H1 (cell line): ENCODE results near the gene LIPT2. TPM values are rescaled to one million over a fixed set of nuclear protein-coding genes. Genes with fewer than 3 reads are reported as not detected.

ENCODE experiments used
- CTCF ChIA-PET: fragments of 300-600 bp; sonication (Branson Sonifier 250); formaldehyde crosslinking; loops from one replicate; lab custom pipeline; 2021; ENCODE audit not compliant: partially characterized antibody; lab: Charles Lee
- POLR2A ChIA-PET: fragments of 300-600 bp; sonication (Branson Sonifier 250); formaldehyde crosslinking; loops from one replicate; lab custom pipeline; 2021; ENCODE audit warnings: inconsistent platforms; ENCODE audit not compliant: partially characterized antibody; lab: Charles Lee
- DNase-seq, 2 experiments: peaks; one replicate each; pipeline versions ENCODE4 v3.0.0 to v3.0.0-alpha.2; 2010 to 2022; ENCODE audit warnings: low spot score in 2 of 2, low read depth in 1 of 2, mixed read lengths in 1 of 2
- FAIRE-seq: peaks from 2 replicates; lab custom pipeline; 2011; peaks lifted over from hg19 to GRCh38; lab: Jason Lieb, UNC
- H2AFZ ChIP-seq: 2 replicates; pipeline ENCODE4 v1.8.1; 2012; ENCODE audit warnings: low read length, inconsistent platforms
- H2AK5ac ChIP-seq: 2 replicates; pipeline ENCODE4 v1.6.1; 2013; ENCODE audit warnings: low read depth, low read length
- H2BK120ac ChIP-seq: replicated peaks from 2 replicates; pipeline ENCODE3; 2013; ENCODE audit warnings: low read depth, low read length, inconsistent platforms
- H2BK12ac ChIP-seq: 2 replicates; pipeline ENCODE4 v1.6.1; 2013; ENCODE audit warnings: low read depth, low read length
- H2BK15ac ChIP-seq: 2 replicates; pipeline ENCODE4 v1.6.1; 2013; ENCODE audit warnings: low read length
- H2BK20ac ChIP-seq: 2 replicates; pipeline ENCODE4 v1.6.1; 2013; ENCODE audit warnings: low read length
- H2BK5ac ChIP-seq: 2 replicates; pipeline ENCODE4 v1.6.1; 2013; ENCODE audit warnings: low read depth, low read length
- H3K14ac ChIP-seq: 2 replicates; pipeline ENCODE4 v1.6.1; 2013; ENCODE audit warnings: inconsistent platforms; ENCODE audit not compliant: insufficient read length
- H3K18ac ChIP-seq: 2 replicates; pipeline ENCODE4 v1.6.1; 2013; ENCODE audit warnings: low read length; ENCODE audit errors: extremely low read depth
- H3K23ac ChIP-seq: 2 replicates; pipeline ENCODE4 v1.6.1; 2013; ENCODE audit warnings: inconsistent platforms; ENCODE audit not compliant: insufficient read length
- H3K23me2 ChIP-seq: 2 replicates; pipeline ENCODE4 v1.6.1; 2013; ENCODE audit warnings: low read depth, low read length
- H3K27ac ChIP-seq: 2 replicates; pipeline ENCODE4 v1.6.1; 2011; ENCODE audit warnings: low read depth, low read length, inconsistent platforms
- H3K27me3 ChIP-seq, 4 experiments: replicated peaks in 1 of 4; 1 replicate in 1 of 4; 2 replicates in 3 of 4; pipeline versions ENCODE4 v1.6.1 to v1.8.1; 2011 to 2013; ENCODE audit warnings: low read length in 3 of 4, mild to moderate bottlenecking in 3 of 4, inconsistent platforms in 2 of 4, mixed read lengths in 2 of 4, moderate library complexity in 1 of 4; ENCODE audit not compliant: control insufficient read depth in 3 of 4, insufficient read depth in 3 of 4; ENCODE audit errors: extremely low read depth in 1 of 4
- H3K36me3 ChIP-seq, 4 experiments: 2 replicates each; pipeline versions ENCODE4 v1.6.1 to v1.8.1; 2011 to 2013; ENCODE audit warnings: mild to moderate bottlenecking in 4 of 4, low read length in 3 of 4, moderate library complexity in 2 of 4, control low read depth in 1 of 4, inconsistent platforms in 1 of 4; ENCODE audit not compliant: insufficient read depth in 4 of 4, control insufficient read depth in 2 of 4
- H3K4ac ChIP-seq: replicated peaks from 2 replicates; pipeline ENCODE3; 2013; ENCODE audit warnings: low read length, low read depth, mixed read lengths, inconsistent platforms; ENCODE audit not compliant: insufficient read length
- H3K4me1 ChIP-seq, 4 experiments: replicated peaks in 1 of 4; 1 replicate in 1 of 4; 2 replicates in 3 of 4; pipeline versions ENCODE4 v1.6.1 to v1.8.1; 2011 to 2013; ENCODE audit warnings: low read length in 3 of 4, inconsistent platforms in 2 of 4, mixed read lengths in 1 of 4; ENCODE audit not compliant: insufficient read depth in 4 of 4, control insufficient read depth in 3 of 4
- H3K4me2 ChIP-seq, 2 experiments: 2 replicates each; pipeline versions ENCODE4 v1.6.1 to v1.8.1; 2011 to 2013; ENCODE audit warnings: low read depth in 2 of 2, low read length in 2 of 2, control low read depth in 1 of 2, inconsistent platforms in 1 of 2, mild to moderate bottlenecking in 1 of 2; ENCODE audit not compliant: insufficient read depth in 1 of 2
- H3K4me3 ChIP-seq, 4 experiments: fragments of 200-600, 300-600 bp in 1 of 4; sonication (generic), shearing (Covaris generic), sonication (Bioruptor Twin) in 1 of 4; 2 replicates each; pipeline versions ENCODE4 v1.5.1 to v1.8.1; 2011 to 2016; ENCODE audit warnings: low read length in 4 of 4, low read depth in 3 of 4, control low read depth in 2 of 4, inconsistent platforms in 2 of 4, mild to moderate bottlenecking in 2 of 4, mixed read lengths in 1 of 4, moderate library complexity in 1 of 4; ENCODE audit not compliant: insufficient read depth in 2 of 4; ENCODE audit errors: extremely low read depth in 1 of 4
- H3K56ac ChIP-seq: replicated peaks from 2 replicates; pipeline ENCODE3; 2013; ENCODE audit warnings: low read depth, mild to moderate bottlenecking, mixed read lengths, low read length, inconsistent platforms; ENCODE audit not compliant: insufficient read length
- H3K79me1 ChIP-seq: 2 replicates; pipeline ENCODE4 v1.6.1; 2013; ENCODE audit warnings: low read depth, low read length, control low read depth
- H3K79me2 ChIP-seq, 2 experiments: 2 replicates each; pipeline versions ENCODE4 v1.6.1 to v1.8.1; 2012 to 2013; ENCODE audit warnings: low read length in 2 of 2, mild to moderate bottlenecking in 2 of 2, inconsistent platforms in 1 of 2; ENCODE audit not compliant: insufficient read depth in 2 of 2, control insufficient read depth in 1 of 2
- H3K9ac ChIP-seq, 4 experiments: replicated peaks in 1 of 4; 1 replicate in 1 of 4; 2 replicates in 3 of 4; pipeline versions ENCODE4 v1.6.1 to v1.8.1; 2011 to 2013; ENCODE audit warnings: low read depth in 3 of 4, low read length in 3 of 4, control low read depth in 2 of 4, mild to moderate bottlenecking in 2 of 4, moderate library complexity in 2 of 4, inconsistent platforms in 1 of 4; ENCODE audit errors: extremely low read depth in 1 of 4
- H3K9me3 ChIP-seq, 2 experiments: 2 replicates each; pipeline versions ENCODE4 v1.6.1 to v1.8.1; 2012 to 2013; ENCODE audit warnings: mild to moderate bottlenecking in 2 of 2, moderate library complexity in 2 of 2, control low read depth in 1 of 2, inconsistent platforms in 1 of 2, low read depth in 1 of 2, low read length in 1 of 2, mixed read lengths in 1 of 2; ENCODE audit not compliant: insufficient read depth in 2 of 2
- H4K20me1 ChIP-seq, 2 experiments: replicated peaks in 1 of 2; 2 replicates each; pipeline versions ENCODE3 to v1.8.1; 2011 to 2013; ENCODE audit warnings: inconsistent platforms in 2 of 2, low read length in 2 of 2, mild to moderate bottlenecking in 1 of 2; ENCODE audit not compliant: insufficient read depth in 2 of 2, control insufficient read depth in 1 of 2
- H4K5ac ChIP-seq: 2 replicates; pipeline ENCODE4 v1.6.1; 2013; ENCODE audit warnings: low read length, low read depth, mixed read lengths, inconsistent platforms; ENCODE audit not compliant: insufficient read length
- H4K8ac ChIP-seq: 2 replicates; pipeline ENCODE4 v1.8.0; 2013; ENCODE audit warnings: mild to moderate bottlenecking, moderate library complexity, low read length, inconsistent platforms; ENCODE audit not compliant: insufficient read depth; ENCODE audit errors: extremely low read depth
- H4K91ac ChIP-seq: replicated peaks from 2 replicates; pipeline ENCODE3; 2013; ENCODE audit warnings: low read length, mixed read lengths, inconsistent platforms; ENCODE audit not compliant: insufficient read length
- BRCA1 ChIP-seq: IDR thresholded peaks from 2 replicates; pipeline ENCODE4 v1.6.1; 2012; ENCODE audit warnings: low read depth, low read length, improper control_type of control experiment
- CHD1 ChIP-seq: IDR thresholded peaks from 2 replicates; pipeline ENCODE4 v1.6.1; 2012; ENCODE audit warnings: low read depth, low read length, improper control_type of control experiment
- EP300 ChIP-seq, 2 experiments: IDR thresholded peaks; 1 replicate in 1 of 2; 2 replicates in 1 of 2; pipeline ENCODE4 v1.6.1; 2011 to 2012; ENCODE audit warnings: low read depth in 2 of 2, low read length in 2 of 2, mild to moderate bottlenecking in 2 of 2, borderline replicate concordance in 1 of 2, inconsistent platforms in 1 of 2, moderate library complexity in 1 of 2
- FOSL1 ChIP-seq: IDR thresholded peaks from 2 replicates; pipeline ENCODE4 v1.6.1; 2011; ENCODE audit warnings: mild to moderate bottlenecking, low read depth, low read length, moderate library complexity; ENCODE audit not compliant: insufficient read depth
- PHF8 ChIP-seq: fragments of 200-600 bp; sonication (generic); conservative IDR thresholded peaks from 2 replicates; pipeline ENCODE4 v1.7.1; 2012; ENCODE audit warnings: low read depth, mild to moderate bottlenecking, inconsistent platforms, low read length, moderate library complexity
- POLR2AphosphoS5 ChIP-seq: IDR thresholded peaks from 2 replicates; pipeline ENCODE4 v1.6.1; 2011; ENCODE audit warnings: low read depth, low read length
- RFX5 ChIP-seq: IDR thresholded peaks from 2 replicates; pipeline ENCODE4 v1.6.1; 2011; ENCODE audit warnings: low read depth, low read length, improper control_type of control experiment, borderline replicate concordance
- SIRT6 ChIP-seq: IDR thresholded peaks from one replicate; pipeline ENCODE4 v1.7.1; 2012; ENCODE audit warnings: low read length, inconsistent platforms
- TAF7 ChIP-seq: optimal IDR thresholded peaks from 2 replicates; pipeline ENCODE3; 2011; ENCODE audit warnings: low read depth, mild to moderate bottlenecking, inconsistent platforms, low read length, moderate library complexity, borderline replicate concordance
- YY1 ChIP-seq: IDR thresholded peaks from 2 replicates; pipeline ENCODE4 v1.6.1; 2011; ENCODE audit warnings: low read depth, mild to moderate bottlenecking, low read length
- WGBS, 2 experiments: shearing (Covaris generic) in 1 of 2; methylation state at CpG; one replicate each; pipeline versions ENCODE4 v1.1.6 to v1.1.7; 2013 to 2015; ENCODE audit warnings: low lambda C conversion rate in 2 of 2, mixed read lengths in 2 of 2, inconsistent platforms in 1 of 2, low coverage in 1 of 2, missing lambda C conversion rate in 1 of 2; ENCODE audit not compliant: insufficient replicate concordance in 2 of 2, insufficient coverage in 1 of 2, insufficient read length in 1 of 2; ENCODE audit errors: extremely low coverage in 1 of 2, missing lambda C conversion rate in 1 of 2; 5-methylcytosine and 5-hydroxymethylcytosine counted together
- polyA plus RNA-seq, 7 experiments: library from polyadenylated mRNA; depleted of rRNA in 3 of 7; stranded (reverse) in 5 of 7; unstranded in 2 of 7; fragments of >200 nt in 5 of 7; fragments of 200-250 nt in 2 of 7; gene quantifications; 1 replicate in 5 of 7; 2 replicates in 1 of 7; 4 replicates in 1 of 7; pipeline versions ENCODE4 v1.2.1 to v1.2.3, GENCODE V29; 2011 to 2013; ENCODE audit warnings: missing spikeins in 2 of 7, mixed read lengths in 2 of 7
- total RNA-seq: library from RNA; stranded (reverse); fragmentation: NEBNext Ultra II Directional; extraction: Animal tissue kit (Norgen Biotek cat#: 25700); gene quantifications from 2 replicates; pipeline ENCODE4 v1.2.1, GENCODE V29; 2021
- TF ChIP-seq, protein P1 (sequence below), 3 experiments: IDR thresholded peaks; 1 replicate in 2 of 3; 2 replicates in 1 of 3; pipeline versions ENCODE4 v1.5.1 to v1.6.1; 2011; ENCODE audit warnings: low read length in 3 of 3, mild to moderate bottlenecking in 3 of 3, inconsistent platforms in 2 of 3, low read depth in 1 of 3, moderate library complexity in 1 of 3; ENCODE audit not compliant: insufficient read depth in 1 of 3; ENCODE audit errors: control extremely low read depth in 1 of 3

LIPT2 gene
- total and polyA plus RNA-seq, 2 of the 8 experiments (the other 6 are each of a cell fraction or from before 2014, with no cell fraction given) = 6.4 to 16.7 TPM

DNA sequence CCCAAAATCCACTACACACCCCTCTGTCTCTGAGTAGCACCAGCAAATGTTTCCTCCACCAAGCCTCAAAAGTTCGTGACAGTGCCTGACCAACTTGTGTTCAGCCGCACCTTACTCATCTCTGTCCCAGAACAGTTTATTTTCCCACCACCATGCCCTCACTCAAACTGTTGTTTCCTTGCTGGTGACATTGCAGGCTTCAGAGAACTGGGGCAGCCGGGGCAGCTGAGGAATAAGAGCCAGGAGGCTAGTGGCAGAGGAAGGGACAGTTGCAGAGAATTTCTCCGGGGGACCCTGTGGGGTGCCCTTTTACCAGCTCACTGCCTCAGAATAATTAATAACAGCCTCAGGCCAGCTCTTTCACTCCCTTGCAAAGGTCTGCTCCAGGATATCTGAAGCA is 25.5 kb downstream of the LIPT2 start:
- POLR2A ChIA-PET = interaction anchor here (1.8 to 2.5 kb wide), 2 partner anchors 25 to 61 kb away, joined by 3 to 18 read pairs; partner anchors contain the start of gene LIPT2
- no peak for FAIRE-seq
- CTCF ChIA-PET = interaction anchor here (1.0 kb wide), 2 partner anchors 101 to 136 kb away, joined by 3 read pairs; no protein-coding TSS in a partner anchor
- Histone ChIP-seq H3K79me1 (no peaks in the 10 kb centered on the region), H4K20me1 (no peaks in the 10 kb centered on the region), H2BK5ac (peak overlapping the region; percentile 37; the same call in 1 of the 2 replicates), H2BK12ac (peak overlapping the region; percentile 11; the same call in 1 of the 2 replicates), H3K27ac (no peak overlapping the region), H3K4ac (peak overlapping the region; percentile 55), H3K56ac (no peak overlapping the region), H3K18ac (peak overlapping the region; percentile 80; the same call in 1 of the 2 replicates), H2AK5ac (no peak overlapping the region), H3K9me3 (no peaks in the 10 kb centered on the region), H2BK20ac (no peak overlapping the region), H3K4me1 (peaks cover 4 to 11% (median 10%) of the 10 kb centered on the region in 4 experiments), H3K9ac (no peak overlapping the region), H3K79me2 (no peaks in the 10 kb centered on the region), H4K91ac (no peak overlapping the region), H4K8ac (no peak overlapping the region), H3K36me3 (no peaks in the 10 kb centered on the region), H3K14ac (no peak overlapping the region), H3K23me2 (no peaks in the 10 kb centered on the region; the same call in 1 of the 2 replicates), H2BK120ac (peak overlapping the region; percentile 24), H3K4me2 (peak overlapping the region; percentile 70 to 75; a peak in 1 of 4 replicates), H3K23ac (no peak overlapping the region), H2AFZ (peak overlapping the region; percentile 75), H3K27me3 (peaks cover 0 to 5% (median 0%) of the 10 kb centered on the region in 4 experiments; a peak in 3 of 7 replicates), H4K5ac (no peak overlapping the region), H2BK15ac (no peak overlapping the region), H3K4me3 (peak overlapping the region in 2 of 4 experiments; percentile 47 to 59; a peak in 4 of 8 replicates)
- DNase-seq = no peak
- 78% methylated on average over 4 of the region's 4 CpGs; no CpG with 5 or more reads in 1 of the 2 experiments for WGBS, 2 experiments
- TF ChIP-seq FOSL1 (no peak), PHF8 (no peak), YY1 (no peak), TAF7 (no peak), EP300 (IDR thresholded peaks at IDR 0.05; ENCODE audit: borderline replicate concordance in 1 of 2, low read depth in 2 of 2, low read length in 2 of 2) (no peak), BRCA1 (no peak), SIRT6 (no peak), RFX5 (no peak), POLR2AphosphoS5 (no peak), CHD1 (no peak)
- TF ChIP-seq, protein P1, sequence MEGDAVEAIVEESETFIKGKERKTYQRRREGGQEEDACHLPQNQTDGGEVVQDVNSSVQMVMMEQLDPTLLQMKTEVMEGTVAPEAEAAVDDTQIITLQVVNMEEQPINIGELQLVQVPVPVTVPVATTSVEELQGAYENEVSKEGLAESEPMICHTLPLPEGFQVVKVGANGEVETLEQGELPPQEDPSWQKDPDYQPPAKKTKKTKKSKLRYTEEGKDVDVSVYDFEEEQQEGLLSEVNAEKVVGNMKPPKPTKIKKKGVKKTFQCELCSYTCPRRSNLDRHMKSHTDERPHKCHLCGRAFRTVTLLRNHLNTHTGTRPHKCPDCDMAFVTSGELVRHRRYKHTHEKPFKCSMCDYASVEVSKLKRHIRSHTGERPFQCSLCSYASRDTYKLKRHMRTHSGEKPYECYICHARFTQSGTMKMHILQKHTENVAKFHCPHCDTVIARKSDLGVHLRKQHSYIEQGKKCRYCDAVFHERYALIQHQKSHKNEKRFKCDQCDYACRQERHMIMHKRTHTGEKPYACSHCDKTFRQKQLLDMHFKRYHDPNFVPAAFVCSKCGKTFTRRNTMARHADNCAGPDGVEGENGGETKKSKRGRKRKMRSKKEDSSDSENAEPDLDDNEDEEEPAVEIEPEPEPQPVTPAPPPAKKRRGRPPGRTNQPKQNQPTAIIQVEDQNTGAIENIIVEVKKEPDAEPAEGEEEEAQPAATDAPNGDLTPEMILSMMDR (IDR thresholded peaks at IDR 0.05; ENCODE audit: control extremely low read depth in 1 of 3, insufficient read depth in 1 of 3, low read depth in 1 of 3, low read length in 3 of 3) = no peak
